Measurements from ENCODE around the gene DYNLT2. TPM values are rescaled to one million over a fixed set of nuclear protein-coding genes. Genes with fewer than 3 reads are reported as not detected.

DYNLT2 gene
- total RNA-seq, 3 donors from 2014 or later: 1.9 to 2.6 (median 2.3) TPM

- DNase-seq (ENCODE audit: low spot score in 2 of 2): no peak
- Histone ChIP-seq H3K36me3 (no peaks in the 10 kb centered on the region), H3K9me3 (no peaks in the 10 kb centered on the region), H3K27me3 (no peaks in the 10 kb centered on the region), H3K27ac (no peak overlapping the region), H3K4me3 (no peak overlapping the region), H3K4me1 (no peaks in the 10 kb centered on the region)
- intact Hi-C loops (cut with DNase I; ENCODE audit: low total_unique reads): no loop called here
- TF ChIP-seq POLR2AphosphoS5 (IDR thresholded peaks at IDR 0.05): no peak
- no peak for TF ChIP-seq POLR2A (IDR thresholded peaks at IDR 0.05)
- no peak for TF ChIP-seq CTCF (IDR thresholded peaks at IDR 0.05)
Measured at GRCh38 chr6:169792306-169793015, 41.1 kb upstream of the DYNLT2 start.

GRCh38 chr6:169791721-169792131, 40.4 kb upstream of the DYNLT2 start:
- Histone ChIP-seq H3K36me3 (no peaks in the 10 kb centered on the region), H3K4me3 (no peak overlapping the region), H3K27me3 (no peaks in the 10 kb centered on the region), H3K9me3 (no peaks in the 10 kb centered on the region), H3K4me1 (no peaks in the 10 kb centered on the region), H3K27ac (peak overlapping the region in 1 of 2 donors; percentile 75)
- intact Hi-C loops (cut with DNase I; ENCODE audit: low total_unique reads): no loop called here
- peak in 1 of 2 donors; percentile 10 for DNase-seq (ENCODE audit: low spot score in 2 of 2)
- TF ChIP-seq POLR2A (IDR thresholded peaks at IDR 0.05) (no peak), CTCF (IDR thresholded peaks at IDR 0.05) (no peak), POLR2AphosphoS5 (IDR thresholded peaks at IDR 0.05) (no peak)

- Histone ChIP-seq H3K27me3 (no peaks in the 10 kb centered on the region), H3K36me3 (no peaks in the 10 kb centered on the region), H3K27ac (peak overlapping the region; percentile 75 to 82), H3K4me3 (peak overlapping the region; percentile 37 to 59 (median 53)), H3K9me3 (no peaks in the 10 kb centered on the region), H3K4me1 (no peaks in the 10 kb centered on the region)
- peak; percentile 56 to 76 for DNase-seq (ENCODE audit: low spot score in 2 of 2)
- intact Hi-C loops (cut with DNase I; ENCODE audit: low total_unique reads): no loop called here
- peak; percentile 54 to 97 (median 88) for TF ChIP-seq CTCF (IDR thresholded peaks at IDR 0.05)
- TF ChIP-seq POLR2AphosphoS5 (IDR thresholded peaks at IDR 0.05): peak in 2 of 3 donors; percentile 47 to 54
- peak; percentile 15 for TF ChIP-seq POLR2A (IDR thresholded peaks at IDR 0.05)
Measured at GRCh38 chr6:169789944-169790927, 38.9 kb upstream of the DYNLT2 start.

- Histone ChIP-seq H3K4me3 (peak overlapping the region; percentile 37 to 59 (median 53)), H3K27ac (peak overlapping the region in 1 of 2 donors; percentile 75), H3K27me3 (no peaks in the 10 kb centered on the region), H3K4me1 (no peaks in the 10 kb centered on the region), H3K9me3 (no peaks in the 10 kb centered on the region), H3K36me3 (no peaks in the 10 kb centered on the region)
- no peak for DNase-seq (ENCODE audit: low spot score in 2 of 2)
- TF ChIP-seq CTCF (IDR thresholded peaks at IDR 0.05): no peak
- no peak for TF ChIP-seq POLR2AphosphoS5 (IDR thresholded peaks at IDR 0.05)
- TF ChIP-seq POLR2A (IDR thresholded peaks at IDR 0.05): no peak
- intact Hi-C loops (cut with DNase I; ENCODE audit: low total_unique reads): no loop called here
Measured at GRCh38 chr6:169789146-169789943, 38.0 kb upstream of the DYNLT2 start.
